ENCODE data around the gene LPCAT1.

LPCAT1 gene

DNA sequence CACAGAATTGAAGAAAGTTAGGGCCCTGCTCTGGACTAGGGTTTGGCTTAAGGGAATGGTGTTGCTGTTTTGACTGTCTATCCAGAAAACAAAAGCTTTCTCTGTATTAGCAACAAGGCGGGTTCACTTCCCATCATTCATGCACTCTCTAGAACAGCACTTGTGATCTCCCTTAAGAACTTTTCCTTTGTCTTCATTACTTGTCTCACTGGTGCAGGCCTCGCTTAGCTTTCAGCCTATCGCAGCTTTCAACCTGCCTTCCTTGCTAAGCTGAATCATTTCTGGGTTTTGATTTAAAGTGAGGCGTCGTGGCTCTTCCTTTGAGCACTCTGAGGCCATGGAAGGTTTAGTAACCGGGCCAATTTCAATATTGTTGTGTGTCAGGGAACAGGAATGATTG lies 35.2 kb upstream of the LPCAT1 start:
- no peaks in the 10 kb centered on the region for H3F3A ChIP-seq (ENCODE audit: control insufficient read depth, insufficient read depth)
- H3K4me2 ChIP-seq (ENCODE audit: low read length), result no peak overlapping the region
- TF ChIP-seq, protein P1, sequence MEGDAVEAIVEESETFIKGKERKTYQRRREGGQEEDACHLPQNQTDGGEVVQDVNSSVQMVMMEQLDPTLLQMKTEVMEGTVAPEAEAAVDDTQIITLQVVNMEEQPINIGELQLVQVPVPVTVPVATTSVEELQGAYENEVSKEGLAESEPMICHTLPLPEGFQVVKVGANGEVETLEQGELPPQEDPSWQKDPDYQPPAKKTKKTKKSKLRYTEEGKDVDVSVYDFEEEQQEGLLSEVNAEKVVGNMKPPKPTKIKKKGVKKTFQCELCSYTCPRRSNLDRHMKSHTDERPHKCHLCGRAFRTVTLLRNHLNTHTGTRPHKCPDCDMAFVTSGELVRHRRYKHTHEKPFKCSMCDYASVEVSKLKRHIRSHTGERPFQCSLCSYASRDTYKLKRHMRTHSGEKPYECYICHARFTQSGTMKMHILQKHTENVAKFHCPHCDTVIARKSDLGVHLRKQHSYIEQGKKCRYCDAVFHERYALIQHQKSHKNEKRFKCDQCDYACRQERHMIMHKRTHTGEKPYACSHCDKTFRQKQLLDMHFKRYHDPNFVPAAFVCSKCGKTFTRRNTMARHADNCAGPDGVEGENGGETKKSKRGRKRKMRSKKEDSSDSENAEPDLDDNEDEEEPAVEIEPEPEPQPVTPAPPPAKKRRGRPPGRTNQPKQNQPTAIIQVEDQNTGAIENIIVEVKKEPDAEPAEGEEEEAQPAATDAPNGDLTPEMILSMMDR (IDR thresholded peaks at IDR 0.05; ENCODE audit: low read depth, low read length, poor library complexity, severe bottlenecking), result no peak
- no peak for TF ChIP-seq EZH2phosphoT487 (IDR thresholded peaks at IDR 0.05; ENCODE audit: borderline replicate concordance, low read length)
- H3K9me2 ChIP-seq (replicated peaks; ENCODE audit: control insufficient read depth, low read length), result no peaks in the 10 kb centered on the region
- no peak overlapping the region for H3K27ac ChIP-seq (ENCODE audit: low read depth, low read length)
- no peaks in the 10 kb centered on the region for H4K20me1 ChIP-seq (ENCODE audit: control insufficient read depth, insufficient read depth, low read depth, low read length)
- H3K27me3 ChIP-seq (ENCODE audit: control insufficient read depth, low read length), result peaks cover 2% of the 10 kb centered on the region; the same call in 1 of the 2 replicates
- no peaks in the 10 kb centered on the region for H3K4me1 ChIP-seq (ENCODE audit: control insufficient read depth, low read length)
- no peaks in the 10 kb centered on the region for H3K36me3 ChIP-seq (ENCODE audit: control insufficient read depth, low read length)
- H3K4me3 ChIP-seq (ENCODE audit: low read length), result no peak overlapping the region
- no peaks in the 10 kb centered on the region for H3K9me3 ChIP-seq (ENCODE audit: control insufficient read depth, insufficient read depth, low read length)
- H3K79me2 ChIP-seq (ENCODE audit: control insufficient read depth, low read length), result no peaks in the 10 kb centered on the region

DNA sequence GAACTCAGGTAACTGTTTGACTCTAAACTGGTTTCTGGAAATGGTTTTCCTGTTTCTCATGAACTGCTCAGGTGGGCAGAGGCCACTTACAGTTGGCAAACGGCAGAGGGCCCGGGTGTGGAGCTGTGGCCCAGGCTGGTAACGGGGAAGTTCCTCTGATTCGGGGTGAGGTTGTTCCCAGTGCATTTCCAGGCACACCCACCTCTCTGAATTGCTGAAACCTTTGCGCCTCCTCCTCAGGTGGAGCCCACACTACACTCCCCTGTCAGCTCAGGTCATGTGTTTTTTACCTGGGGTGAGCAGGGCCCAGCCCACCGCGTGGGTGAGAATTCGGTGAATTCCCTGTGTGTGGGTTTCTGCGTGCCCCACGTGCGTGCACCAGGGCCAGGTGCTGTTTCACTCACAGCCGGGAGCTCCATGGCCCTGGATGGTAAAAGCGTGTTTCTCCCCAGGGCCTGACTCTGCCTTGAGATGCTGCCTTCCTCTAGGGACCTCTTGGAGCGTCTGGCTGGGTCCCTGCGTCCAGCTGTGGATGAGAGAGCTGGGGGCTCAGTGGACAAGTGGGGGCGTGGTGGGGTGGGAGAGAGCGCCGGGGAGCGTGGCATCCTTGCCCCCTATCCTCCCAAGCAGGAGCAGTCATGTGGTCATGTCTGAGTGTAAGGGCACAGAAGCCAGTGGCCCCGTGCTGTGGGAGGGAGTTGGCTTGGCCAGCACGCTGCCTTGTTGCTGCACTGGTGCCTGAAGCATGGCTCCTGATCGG lies 33.5 kb upstream of the LPCAT1 start:
- H3F3A ChIP-seq (ENCODE audit: control insufficient read depth, insufficient read depth), result no peaks in the 10 kb centered on the region
- no peaks in the 10 kb centered on the region for H3K4me1 ChIP-seq (ENCODE audit: control insufficient read depth, low read length)
- TF ChIP-seq, protein P1 (IDR thresholded peaks at IDR 0.05; ENCODE audit: low read depth, low read length, poor library complexity, severe bottlenecking), result no peak
- TF ChIP-seq EZH2phosphoT487 (IDR thresholded peaks at IDR 0.05; ENCODE audit: borderline replicate concordance, low read length), result no peak
- H3K9me3 ChIP-seq (ENCODE audit: control insufficient read depth, insufficient read depth, low read length), result no peaks in the 10 kb centered on the region
- H3K27me3 ChIP-seq (ENCODE audit: control insufficient read depth, low read length), result peaks cover 2% of the 10 kb centered on the region; the same call in 1 of the 2 replicates
- no peaks in the 10 kb centered on the region for H3K36me3 ChIP-seq (ENCODE audit: control insufficient read depth, low read length)
- no peak overlapping the region for H3K4me2 ChIP-seq (ENCODE audit: low read length)
- H3K27ac ChIP-seq (ENCODE audit: low read depth, low read length), result no peak overlapping the region
- H3K4me3 ChIP-seq (ENCODE audit: low read length), result no peak overlapping the region
- H3K9me2 ChIP-seq (replicated peaks; ENCODE audit: control insufficient read depth, low read length), result no peaks in the 10 kb centered on the region
- no peaks in the 10 kb centered on the region for H3K79me2 ChIP-seq (ENCODE audit: control insufficient read depth, low read length)
- H4K20me1 ChIP-seq (ENCODE audit: control insufficient read depth, insufficient read depth, low read depth, low read length), result no peaks in the 10 kb centered on the region

DNA sequence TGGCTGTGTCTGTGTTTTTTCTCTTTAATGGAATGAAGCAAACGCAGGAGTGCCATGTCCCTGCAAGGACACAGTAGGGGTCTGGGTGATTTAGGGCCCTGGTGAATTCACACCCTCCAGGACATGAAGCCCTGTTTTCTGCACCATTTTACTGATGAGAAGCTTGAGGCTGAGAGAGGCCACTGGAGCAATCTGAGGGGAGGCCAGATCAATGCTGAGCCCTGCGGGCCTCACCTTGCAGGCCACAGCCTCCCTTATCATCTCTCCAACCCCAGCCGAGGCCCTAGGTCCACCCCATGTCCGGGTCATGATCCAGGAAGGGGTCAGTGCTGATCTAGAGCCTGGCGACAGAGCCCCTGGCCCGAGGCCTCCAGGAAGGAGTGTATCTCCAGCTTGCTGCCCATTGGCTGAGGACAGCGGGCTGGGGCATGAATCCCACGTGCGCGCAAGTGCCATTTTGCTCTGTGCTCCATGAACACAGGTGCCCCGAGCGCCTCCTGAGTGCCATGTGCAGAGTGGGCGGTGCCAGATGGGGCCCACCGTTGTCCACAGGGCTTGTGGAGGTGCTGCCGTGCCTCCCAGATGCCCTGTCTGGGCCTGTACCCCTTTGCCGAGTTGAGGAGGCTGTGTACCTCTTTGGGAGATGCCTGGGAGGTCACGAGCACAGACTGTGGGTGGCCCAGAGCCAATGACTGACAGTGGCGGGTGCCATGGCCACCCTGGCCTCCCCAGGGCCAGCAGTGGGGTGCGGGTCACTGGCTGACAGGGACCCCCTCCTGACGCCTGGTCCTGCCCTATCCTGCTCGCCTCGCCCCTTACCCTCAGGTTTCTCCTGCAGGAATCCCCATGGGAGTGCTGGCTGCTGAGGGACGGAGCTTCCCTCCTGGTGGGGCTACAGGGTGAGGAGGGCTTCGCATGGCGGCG lies 32.3 kb upstream of the LPCAT1 start:
- TF ChIP-seq, protein P1 (IDR thresholded peaks at IDR 0.05; ENCODE audit: low read depth, low read length, poor library complexity, severe bottlenecking), result no peak
- TF ChIP-seq EZH2phosphoT487 (IDR thresholded peaks at IDR 0.05; ENCODE audit: borderline replicate concordance, low read length), result no peak
- Histone ChIP-seq H3F3A (ENCODE audit: control insufficient read depth, insufficient read depth) (no peaks in the 10 kb centered on the region), H4K20me1 (ENCODE audit: control insufficient read depth, insufficient read depth, low read depth, low read length) (no peaks in the 10 kb centered on the region), H3K4me1 (ENCODE audit: control insufficient read depth, low read length) (no peaks in the 10 kb centered on the region), H3K9me3 (ENCODE audit: control insufficient read depth, insufficient read depth, low read length) (no peaks in the 10 kb centered on the region), H3K79me2 (ENCODE audit: control insufficient read depth, low read length) (no peaks in the 10 kb centered on the region), H3K9me2 (replicated peaks; ENCODE audit: control insufficient read depth, low read length) (no peaks in the 10 kb centered on the region), H3K36me3 (ENCODE audit: control insufficient read depth, low read length) (no peaks in the 10 kb centered on the region), H3K4me3 (ENCODE audit: low read length) (no peak overlapping the region), H3K27ac (ENCODE audit: low read depth, low read length) (no peak overlapping the region), H3K4me2 (ENCODE audit: low read length) (no peak overlapping the region), H3K27me3 (ENCODE audit: control insufficient read depth, low read length) (peaks cover 5% of the 10 kb centered on the region; the same call in 1 of the 2 replicates)
